GM23338 (cell line): ENCODE results near the gene GRM5. TPM values are rescaled to one million over a fixed set of nuclear protein-coding genes. Genes with fewer than 3 reads are reported as not detected.

Experiments
- CTCF ChIP-seq, 2 experiments: fragments of 200-600 bp in 1 of 2; sonication (generic) in 1 of 2; conservative IDR thresholded peaks; 2 replicates each; pipeline versions ENCODE4 v1.5.1 to v1.6.1; 2016 to 2017; ENCODE audit warnings: antibody characterized with exemption in 2 of 2, low read depth in 2 of 2, mild to moderate bottlenecking in 2 of 2, moderate library complexity in 1 of 2
- ETS1 ChIP-seq: IDR thresholded peaks from 2 replicates; pipeline ENCODE4 v1.6.1; 2016; ENCODE audit warnings: antibody characterized with exemption
- EZH2 ChIP-seq: fragments of 200-600 bp; sonication (generic); IDR thresholded peaks from one replicate; pipeline ENCODE4 v1.8.0; 2017; ENCODE audit warnings: antibody characterized with exemption, mild to moderate bottlenecking, low read depth; ENCODE audit not compliant: unreplicated experiment
- EZH2phosphoT487 ChIP-seq: fragments of 200-600 bp; sonication (generic); IDR thresholded peaks from one replicate; pipeline ENCODE4 v1.8.1; 2018; ENCODE audit warnings: antibody characterized with exemption; ENCODE audit not compliant: unreplicated experiment
- JUNB ChIP-seq: IDR thresholded peaks from one replicate; pipeline ENCODE4 v1.6.1; 2016; ENCODE audit warnings: antibody characterized with exemption; ENCODE audit not compliant: unreplicated experiment
- REST ChIP-seq: IDR thresholded peaks from one replicate; pipeline ENCODE4 v1.6.1; 2018; ENCODE audit warnings: antibody characterized with exemption; ENCODE audit not compliant: unreplicated experiment
- STAT1 ChIP-seq: IDR thresholded peaks from one replicate; pipeline ENCODE4 v1.6.1; 2016; ENCODE audit warnings: antibody characterized with exemption; ENCODE audit not compliant: unreplicated experiment
- ZNF114 ChIP-seq: fragments of 250-450 bp; sonication (Bioruptor Pico); IDR thresholded peaks from 2 replicates; pipeline ENCODE4 v1.5.0; 2020; ENCODE audit warnings: mild to moderate bottlenecking, moderate library complexity
- ZNF331 ChIP-seq: fragments of 250-450 bp; sonication (Bioruptor Pico); IDR thresholded peaks from 2 replicates; pipeline ENCODE4 v1.5.0; 2020; ENCODE audit warnings: low read depth, mild to moderate bottlenecking, moderate library complexity
- ZNF462 ChIP-seq: fragments of 250-450 bp; sonication (Bioruptor Pico); IDR thresholded peaks from 2 replicates; pipeline ENCODE4 v1.5.0; 2020; ENCODE audit warnings: mild to moderate bottlenecking, moderate library complexity
- polyA plus RNA-seq: library from polyadenylated mRNA; unstranded; fragments of >200 nt; fragmentation: Nextera tagmentation; extraction: Ambion mirVana; gene quantifications from 2 replicates; pipeline ENCODE4 v1.2.1, GENCODE V29; 2016
- total RNA-seq: library from RNA; depleted of rRNA; stranded (reverse); fragments of >200 nt; shearing (Covaris generic); gene quantifications from 2 replicates; pipeline ENCODE4 v1.2.3, GENCODE V29; 2014

The GRM5 gene
- total and polyA plus RNA-seq, 2 experiments from 2014 or later = 0.23 to 0.45 TPM

GRCh38 chr11:88533001-88533400 lies 532.8 kb downstream of the GRM5 start (continued):
- TF ChIP-seq ZNF462 (CRISPR knock-in tag) (no peak), STAT1 (no peak), EZH2phosphoT487 (no peak), CTCF (conservative IDR thresholded peaks at IDR 0.05; ENCODE audit: low read depth in 2 of 2) (no peak), JUNB (no peak), ZNF114 (CRISPR knock-in tag) (no peak), ZNF331 (CRISPR knock-in tag) (no peak), REST (no peak), ETS1 (no peak), EZH2 (no peak)
